AG20443 (cell line): Measurements from ENCODE around the gene TAS1R3.
A peak's percentile ranks its signal among the peaks of the same experiment; 100 is the strongest.

Source experiments
- DNase-seq: peaks from one replicate; pipeline ENCODE4 v3.0.0; 2012; ENCODE audit warnings: low spot score, mixed read lengths

Gene TAS1R3

DNA sequence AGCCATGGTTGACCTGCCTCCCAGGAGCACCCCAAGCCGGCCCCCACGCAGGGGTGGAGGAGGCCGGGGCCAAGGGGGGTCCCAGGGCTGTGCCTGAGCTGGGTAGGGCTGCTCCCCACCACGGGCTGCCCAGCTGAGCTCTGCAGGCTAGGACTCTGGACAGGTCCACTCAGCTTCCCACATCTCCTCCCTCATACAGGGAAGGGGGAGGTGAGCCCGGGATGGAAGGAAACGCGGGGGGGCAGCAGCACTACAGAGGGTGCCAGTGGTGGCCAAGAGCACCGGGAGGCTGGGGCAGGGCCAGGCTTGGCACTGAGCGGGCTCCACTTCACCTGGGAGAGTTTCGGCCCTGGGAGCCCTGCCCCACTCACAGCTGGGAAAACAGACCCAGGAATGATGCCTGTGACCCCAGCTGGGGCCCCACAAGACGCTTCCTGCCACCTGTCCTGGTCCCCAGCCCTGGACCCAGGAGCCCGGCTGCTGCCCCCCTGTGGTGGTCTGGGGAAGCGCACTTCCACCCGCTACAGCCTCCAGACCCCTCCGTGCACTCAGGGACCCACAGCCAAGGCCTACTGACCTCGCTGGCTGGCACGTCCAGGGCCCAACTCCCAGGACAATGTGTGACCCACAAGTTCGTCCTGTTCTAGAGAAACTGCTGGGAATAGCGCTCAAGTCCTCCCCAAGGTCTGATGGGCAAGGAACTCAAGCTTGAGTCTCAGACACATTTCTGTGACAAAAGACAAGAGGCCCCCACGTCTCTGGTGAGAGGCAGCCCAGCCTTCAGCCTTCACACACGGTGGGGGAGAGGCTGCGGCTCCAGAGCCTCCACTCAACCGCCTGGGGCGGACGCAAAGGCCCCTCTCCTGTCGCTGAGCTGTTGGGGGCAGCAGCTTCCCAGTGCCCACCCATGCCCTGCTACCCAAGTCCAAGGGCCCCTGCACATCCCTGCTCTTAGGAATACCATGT, 40.9 kb downstream of the TAS1R3 start:
- peak; percentile 79 for DNase-seq

DNA sequence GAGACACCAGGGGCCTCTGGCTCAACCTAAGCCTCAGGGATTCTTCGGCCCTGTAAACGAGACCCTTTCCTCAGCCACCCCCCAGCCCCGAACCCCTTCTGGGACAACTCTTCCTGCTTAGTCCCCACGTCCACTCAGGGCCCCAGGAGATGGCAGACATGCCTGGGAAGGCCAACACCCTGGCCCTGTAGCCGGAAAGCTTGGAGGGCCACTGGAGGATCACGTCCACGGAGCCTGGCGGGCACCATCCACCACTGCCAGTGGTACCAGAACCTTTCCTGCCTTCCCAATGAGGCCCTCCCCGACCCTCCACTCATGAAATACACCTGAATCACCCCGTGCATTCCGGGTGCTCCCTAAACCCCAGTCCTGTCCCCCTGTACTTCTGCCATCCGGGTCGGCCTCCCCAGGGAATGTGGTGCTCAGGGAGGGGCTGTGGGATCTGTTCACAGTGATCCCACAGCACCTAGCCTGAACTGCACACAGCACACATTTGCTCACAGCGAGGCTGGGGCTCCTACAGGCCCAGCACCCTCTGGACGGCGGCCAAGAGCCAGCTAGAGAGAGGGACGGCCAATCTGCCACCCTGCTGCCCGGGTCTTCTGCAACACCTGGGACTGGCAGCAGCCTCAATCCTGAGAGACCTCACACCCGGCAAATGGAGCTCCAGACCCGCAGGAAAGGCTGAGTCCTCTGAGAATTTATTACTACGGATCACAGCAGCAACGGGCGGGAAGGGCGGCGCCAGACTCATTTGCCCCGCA, 42.2 kb downstream of the TAS1R3 start:
- DNase-seq: no peak

DNA sequence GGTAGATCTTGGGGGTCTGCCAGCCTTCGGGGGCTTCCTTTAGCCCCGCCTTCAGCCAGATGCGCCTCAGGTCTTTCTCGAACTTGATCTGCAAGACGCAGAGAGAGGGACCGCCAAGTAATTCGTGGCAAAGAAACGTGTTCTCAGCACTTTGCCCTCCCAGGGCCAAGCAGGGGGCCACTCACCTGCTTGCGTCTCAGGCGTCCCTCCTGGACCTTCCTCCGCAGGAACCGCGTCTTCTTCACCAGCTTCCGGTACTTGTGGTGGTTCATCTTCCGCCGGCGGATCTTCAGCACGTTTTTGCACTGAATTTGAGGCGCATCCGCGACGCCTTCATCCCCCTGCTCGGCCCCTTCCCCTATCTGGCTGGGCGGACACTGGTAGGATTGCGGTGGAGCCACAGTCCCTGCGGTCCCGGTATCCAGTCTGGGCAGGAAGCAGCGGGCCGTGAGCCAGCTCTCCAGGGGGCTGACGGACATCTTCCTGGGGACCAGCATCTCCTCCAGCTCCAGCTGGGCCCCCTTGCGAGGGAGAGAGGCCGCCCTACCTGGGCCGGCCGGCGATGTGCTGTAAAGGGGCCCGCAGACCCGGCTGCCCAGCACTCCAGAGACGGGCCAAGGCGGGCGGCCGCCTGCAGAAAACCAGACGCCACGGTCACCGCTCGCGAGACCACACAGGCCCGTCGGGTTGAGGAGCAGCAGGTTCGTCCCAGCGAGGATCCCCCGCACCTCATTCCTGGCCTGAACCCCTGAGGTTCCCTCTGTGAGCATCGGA, 42.9 kb downstream of the TAS1R3 start:
- no peak for DNase-seq

DNA sequence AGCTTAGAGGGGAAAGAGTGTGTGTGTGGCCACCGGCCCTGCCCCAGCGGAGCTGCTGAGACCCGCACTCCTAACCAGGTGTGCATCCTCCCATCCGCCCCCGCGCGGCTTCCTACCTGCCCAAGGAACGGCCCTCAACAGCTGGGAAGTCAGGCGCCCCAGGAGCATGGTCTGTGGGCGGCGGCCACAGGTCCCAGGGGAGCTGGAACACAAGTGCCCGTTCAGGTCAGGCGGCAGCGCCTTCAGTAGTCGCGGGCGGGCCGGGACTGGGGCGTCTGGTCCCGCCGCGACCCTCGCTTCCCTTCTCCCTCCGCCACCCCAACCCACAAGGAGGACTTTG, 43.5 kb downstream of the TAS1R3 start:
- DNase-seq: no peak

DNA sequence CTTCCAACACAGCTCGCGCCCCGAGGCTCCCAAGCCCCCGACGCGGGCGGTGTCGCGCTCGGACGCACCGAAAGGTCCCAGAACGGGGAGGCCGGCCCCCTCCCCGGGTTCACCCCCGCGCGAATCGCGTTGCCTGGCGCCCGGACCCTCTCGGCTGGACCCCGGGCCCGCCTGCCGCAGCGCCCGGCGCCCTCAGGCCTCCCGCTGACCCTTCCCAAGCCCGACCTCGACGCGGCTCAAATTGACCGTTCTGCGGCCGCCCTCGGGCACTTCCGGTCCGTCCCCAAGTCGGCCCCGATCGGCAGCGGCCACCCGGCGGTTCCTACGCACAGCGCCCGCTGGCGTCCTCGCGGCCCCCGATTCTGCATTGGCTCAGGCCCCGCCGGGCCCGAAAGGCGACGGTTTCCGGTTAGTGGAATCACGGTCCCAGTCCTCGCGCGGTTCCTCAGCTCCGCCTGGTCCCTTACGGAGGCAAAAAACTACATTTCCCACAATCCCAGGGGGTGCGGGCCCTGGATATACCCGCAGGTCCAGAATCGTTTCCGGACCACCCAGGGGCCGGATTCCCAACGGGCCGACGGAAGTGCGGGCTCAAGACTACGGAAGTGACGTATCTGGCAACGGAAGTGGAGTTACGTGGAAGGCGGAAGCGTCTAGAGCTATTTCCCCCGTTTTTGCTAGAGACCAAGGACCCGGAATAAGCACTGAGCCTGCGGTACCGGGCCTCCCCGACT, 44.0 kb downstream of the TAS1R3 start, which contains the start of gene AURKAIP1:
TSS of gene AURKAIP1 (minus strand) at position 279 of the 734 bp plus-strand sequence. CDS start 451 bp downstream, outside the sequence.
- peak; percentile 98 for DNase-seq

DNA sequence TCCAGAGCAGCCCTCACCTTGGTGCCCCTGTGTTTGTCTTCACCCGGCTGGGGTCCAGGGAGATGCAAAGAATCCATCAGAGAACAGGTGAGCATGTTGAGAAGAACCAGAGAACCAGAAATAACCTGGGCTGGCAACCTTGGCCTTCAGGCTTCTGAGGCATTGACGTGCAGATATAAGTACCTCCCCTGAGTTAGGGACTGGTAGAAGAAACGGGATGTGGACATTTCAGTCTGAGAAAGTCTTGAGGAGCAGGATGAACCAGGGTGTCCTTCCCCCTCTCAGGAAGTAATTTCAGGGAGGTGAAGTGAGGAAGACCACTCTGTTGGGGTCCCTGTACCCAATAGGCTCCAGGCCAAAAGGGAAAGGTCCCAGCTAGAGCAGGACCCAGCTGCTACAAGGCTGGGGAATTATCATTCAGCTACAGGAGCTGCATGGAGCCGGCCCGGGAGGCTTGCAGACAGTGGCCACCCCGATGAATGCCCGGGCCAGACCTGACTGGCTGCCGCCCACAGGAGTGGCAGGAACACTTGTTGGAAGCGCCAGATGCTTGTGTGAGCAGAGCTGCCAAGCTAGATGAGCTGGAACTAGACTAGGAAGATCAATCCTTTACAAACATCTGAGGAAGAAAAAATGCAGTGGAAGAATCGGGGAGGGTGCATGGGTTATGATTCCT, 45.6 kb downstream of the TAS1R3 start:
- no peak for DNase-seq

DNA sequence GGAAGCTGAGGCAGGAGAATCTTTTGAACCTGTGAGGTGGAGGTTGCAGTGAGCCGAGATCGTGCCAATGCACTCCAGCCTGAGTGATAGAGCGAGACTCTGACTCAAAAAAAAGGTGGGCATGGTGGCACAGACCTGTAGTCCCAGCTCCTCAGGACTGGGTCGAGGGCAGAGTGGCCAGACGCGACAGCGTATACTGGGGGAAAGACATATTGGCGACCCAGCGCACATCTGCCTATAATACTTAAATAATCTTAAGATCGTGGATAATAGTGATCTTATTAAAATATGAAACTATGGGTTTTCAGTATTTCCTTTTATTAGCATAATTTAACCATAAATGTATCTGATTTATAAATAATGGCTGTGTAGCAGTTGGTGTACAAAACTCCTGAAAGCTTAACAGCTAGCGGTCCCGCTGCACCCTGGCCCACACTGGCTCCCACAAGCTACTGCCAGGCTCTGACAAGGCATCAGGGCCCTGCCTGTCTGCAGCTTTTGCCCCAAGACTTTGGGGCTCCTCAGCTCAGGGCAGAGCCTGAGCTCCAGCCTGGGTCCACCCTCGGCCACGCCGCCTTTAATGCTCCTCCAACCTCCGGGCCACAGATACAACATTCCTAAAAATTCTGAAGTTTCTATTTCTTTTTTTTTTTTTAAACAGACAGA, 46.6 kb downstream of the TAS1R3 start:
- no peak for DNase-seq

DNA sequence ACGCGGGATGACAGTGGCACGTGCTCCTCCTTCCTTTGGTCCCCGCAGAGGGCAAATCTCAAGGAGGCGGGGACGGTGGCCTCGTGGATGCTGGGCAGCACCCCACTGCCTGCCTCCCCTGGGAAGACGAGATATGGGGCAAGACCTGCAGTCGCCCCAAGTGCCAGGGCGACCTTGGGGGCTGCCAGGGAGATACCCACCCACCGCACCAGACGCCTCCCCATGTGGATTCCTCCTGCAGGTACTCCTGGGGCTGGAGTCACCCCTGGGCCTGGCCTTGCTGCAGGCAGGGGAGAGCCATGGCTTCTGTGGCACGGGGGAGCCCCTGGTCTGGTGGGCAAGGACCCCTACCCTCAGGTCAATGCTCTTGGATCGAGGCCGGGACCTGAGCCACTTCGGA, 49.8 kb downstream of the TAS1R3 start:
- peak; percentile 4 for DNase-seq

DNA sequence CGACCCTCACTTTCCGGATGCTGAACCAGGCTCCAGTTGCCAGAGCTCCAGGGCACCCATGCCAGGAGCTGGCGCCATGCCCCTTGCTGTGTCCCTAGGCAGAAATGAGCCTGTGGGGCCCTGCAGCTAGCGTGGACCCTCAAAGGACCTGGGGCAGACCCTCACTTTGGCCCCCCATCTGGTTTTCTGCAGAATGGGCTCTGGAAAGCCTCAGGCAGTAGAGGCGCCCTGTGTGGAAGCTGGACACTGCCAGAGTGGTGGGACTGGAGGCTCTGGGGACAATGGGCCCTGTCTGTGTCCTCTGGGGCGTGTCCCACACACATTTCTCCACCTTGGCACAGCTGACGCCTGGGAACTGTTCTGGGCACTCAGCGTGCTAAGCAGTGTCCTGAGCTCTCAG, 50.2 kb downstream of the TAS1R3 start:
- peak; percentile 6 for DNase-seq
